ENCODE results near the gene VWC2L.

VWC2L gene

GRCh38 chr2:214587442-214587841, 176.6 kb downstream of the VWC2L start:
- no peak for DNase-seq (ENCODE audit: low read depth in 2 of 2)

- no peak for DNase-seq (ENCODE audit: low read depth in 2 of 2)
These were observed 180.5 kb downstream of the VWC2L start for GRCh38 chr2:214591366-214591765.

GRCh38 chr2:214592011-214592410, 181.2 kb downstream of the VWC2L start:
- no peak for DNase-seq (ENCODE audit: low read depth in 2 of 2)

GRCh38 chr2:214593727-214594126, 182.9 kb downstream of the VWC2L start:
- no peak for DNase-seq (ENCODE audit: low read depth in 2 of 2)

- no peak for DNase-seq (ENCODE audit: low read depth in 2 of 2)
These were observed 191.2 kb downstream of the VWC2L start for GRCh38 chr2:214601852-214602633.

GRCh38 chr2:214604861-214605260, 194.0 kb downstream of the VWC2L start:
- DNase-seq (ENCODE audit: low read depth in 2 of 2) = no peak

- DNase-seq (ENCODE audit: low read depth in 2 of 2) = no peak
These were observed 196.2 kb downstream of the VWC2L start for GRCh38 chr2:214607051-214607450.

GRCh38 chr2:214611015-214611414, 200.2 kb downstream of the VWC2L start:
- DNase-seq (ENCODE audit: low read depth in 2 of 2) = no peak

GRCh38 chr2:214624166-214624760, 213.4 kb downstream of the VWC2L start:
- no peak for DNase-seq (ENCODE audit: low read depth in 2 of 2)

- DNase-seq (ENCODE audit: low read depth in 2 of 2) = no peak
These were observed 217.2 kb downstream of the VWC2L start for GRCh38 chr2:214628091-214628490.

All from activated CD4-positive, alpha-beta T cell treated with anti-CD3 and anti-CD28 coated beads for 24 hours (primary cell).